Lower leg skin (tissue), 3 donors: ENCODE results near the gene SLC4A4.

Experiments
- POLR2A ChIP-seq, 2 donors: fragments of 450-650 bp; IDR thresholded peaks; one replicate each; pipeline ENCODE4 v1.6.1; 2016 to 2017; ENCODE audit warnings: antibody characterized with exemption in 2 of 2, mild to moderate bottlenecking in 1 of 2, moderate library complexity in 1 of 2
- TF ChIP-seq, protein P1 (sequence below), 3 donors: fragments of 450-650 bp; IDR thresholded peaks; one replicate each; pipeline ENCODE4 v1.5.1; 2016; ENCODE audit warnings: antibody characterized with exemption in 3 of 3, mild to moderate bottlenecking in 3 of 3, moderate library complexity in 2 of 3

DNA sequence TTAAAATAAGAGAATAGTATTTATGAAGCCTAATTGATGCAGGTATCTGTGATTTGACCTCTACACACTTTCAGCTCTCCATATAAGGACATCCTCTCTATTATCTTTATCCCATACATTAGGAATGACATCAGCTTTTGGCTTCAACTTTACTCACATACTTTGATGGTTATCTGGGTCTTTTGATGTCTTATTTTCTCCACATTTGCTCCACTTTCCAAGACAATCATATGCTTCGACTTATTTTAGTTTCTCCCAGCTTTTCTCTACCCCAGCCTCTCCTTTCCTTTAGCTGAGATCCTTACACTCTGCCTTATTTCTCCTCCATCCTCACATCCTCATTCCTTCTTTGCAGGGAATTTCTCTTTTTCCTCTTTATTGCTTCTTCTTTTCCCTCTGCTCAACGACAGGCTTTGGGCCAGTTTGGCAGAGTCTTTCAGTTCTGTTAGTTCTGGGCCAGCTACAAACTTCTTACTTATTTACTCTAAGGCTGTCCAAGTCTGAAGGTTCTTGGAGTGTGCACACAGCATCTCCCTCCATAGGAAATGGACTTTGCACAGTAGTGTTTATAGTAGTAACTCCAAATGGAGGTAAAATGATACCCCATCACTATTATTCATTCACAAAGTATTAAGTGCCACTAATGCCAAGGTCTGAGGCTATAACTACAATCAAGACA lies 50.5 kb downstream of the SLC4A4 start:
- TF ChIP-seq, protein P1, sequence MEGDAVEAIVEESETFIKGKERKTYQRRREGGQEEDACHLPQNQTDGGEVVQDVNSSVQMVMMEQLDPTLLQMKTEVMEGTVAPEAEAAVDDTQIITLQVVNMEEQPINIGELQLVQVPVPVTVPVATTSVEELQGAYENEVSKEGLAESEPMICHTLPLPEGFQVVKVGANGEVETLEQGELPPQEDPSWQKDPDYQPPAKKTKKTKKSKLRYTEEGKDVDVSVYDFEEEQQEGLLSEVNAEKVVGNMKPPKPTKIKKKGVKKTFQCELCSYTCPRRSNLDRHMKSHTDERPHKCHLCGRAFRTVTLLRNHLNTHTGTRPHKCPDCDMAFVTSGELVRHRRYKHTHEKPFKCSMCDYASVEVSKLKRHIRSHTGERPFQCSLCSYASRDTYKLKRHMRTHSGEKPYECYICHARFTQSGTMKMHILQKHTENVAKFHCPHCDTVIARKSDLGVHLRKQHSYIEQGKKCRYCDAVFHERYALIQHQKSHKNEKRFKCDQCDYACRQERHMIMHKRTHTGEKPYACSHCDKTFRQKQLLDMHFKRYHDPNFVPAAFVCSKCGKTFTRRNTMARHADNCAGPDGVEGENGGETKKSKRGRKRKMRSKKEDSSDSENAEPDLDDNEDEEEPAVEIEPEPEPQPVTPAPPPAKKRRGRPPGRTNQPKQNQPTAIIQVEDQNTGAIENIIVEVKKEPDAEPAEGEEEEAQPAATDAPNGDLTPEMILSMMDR (IDR thresholded peaks at IDR 0.05) = no peak
- no peak for TF ChIP-seq POLR2A (IDR thresholded peaks at IDR 0.05)
